K562 (cell line): Measurements from ENCODE around the gene KCNK4. TPM values are rescaled to one million over a fixed set of nuclear protein-coding genes. Genes with fewer than 3 reads are reported as not detected.

Experiments used
- ATAC-seq: fragments of 200-7000 bp; cut with Tn5 transposase; 3 replicates; pipeline ENCODE4 v1.9.1; 2020; ENCODE audit warnings: moderate library complexity
- BruUV-seq: library from RNA; stranded (reverse); fragments of 400-500 nt; replicated peaks from 2 replicates; lab custom pipeline; 2021; lab: Mats Ljungman, UMichigan
- CTCF ChIA-PET: fragments of 300-600 bp; formaldehyde crosslinking; extraction: SDS; loops from one replicate; lab custom pipeline; 2021; ENCODE audit warnings: low intra/inter-chr PET ratio; lab: Yijun Ruan, JAX
- POLR2A ChIA-PET: fragments of 300-600, 350-650 bp; sonication (Branson Sonifier 250); formaldehyde crosslinking; extraction: SDS; loops from one replicate; lab custom pipeline; 2021; ENCODE audit warnings: antibody characterized with exemption, inconsistent platforms; lab: Yijun Ruan, JAX
- DNase-seq, 4 experiments: peaks; one replicate each; pipeline versions ENCODE4 v3.0.0 to v3.0.0-alpha.2; 2011 to 2018; ENCODE audit warnings: low spot score in 3 of 4, mixed read lengths in 3 of 4; ENCODE audit errors: extremely low read depth in 1 of 4
- FAIRE-seq: peaks from 2 replicates; lab custom pipeline; 2011; peaks lifted over from hg19 to GRCh38; lab: Jason Lieb, UNC
- H2AFZ ChIP-seq: 2 replicates; pipeline ENCODE4 v1.6.0; 2011; ENCODE audit warnings: low read depth, low read length, control low read depth, inconsistent platforms
- H3K27ac ChIP-seq: fragments of 200-600 bp; 3 replicates; pipeline ENCODE4 v1.8.0; 2011; ENCODE audit warnings: low read depth, mild to moderate bottlenecking, control low read depth, inconsistent platforms, low read length, moderate library complexity, mixed read lengths; ENCODE audit errors: extremely low read depth
- H3K27me3 ChIP-seq, 2 experiments: fragments of 300-600 bp in 1 of 2; 2 replicates in 1 of 2; 3 replicates in 1 of 2; pipeline versions ENCODE4 v1.6.0 to v1.8.0; 2011; ENCODE audit warnings: inconsistent platforms in 2 of 2, low read length in 2 of 2, mild to moderate bottlenecking in 1 of 2, mixed read lengths in 1 of 2, moderate library complexity in 1 of 2; ENCODE audit not compliant: control insufficient read depth in 2 of 2, insufficient read depth in 2 of 2
- H3K36me3 ChIP-seq: fragments of 300-600 bp; 3 replicates; pipeline ENCODE4 v1.8.0; 2011; ENCODE audit warnings: mild to moderate bottlenecking, low read length, inconsistent platforms; ENCODE audit not compliant: control insufficient read depth, insufficient read depth
- H3K4me1 ChIP-seq, 2 experiments: fragments of 200-600 bp in 1 of 2; replicated peaks in 1 of 2; 2 replicates in 1 of 2; 3 replicates in 1 of 2; pipeline versions ENCODE4 v1.5.1 to v1.8.0; 2011; ENCODE audit warnings: inconsistent platforms in 2 of 2, low read length in 2 of 2, mild to moderate bottlenecking in 1 of 2, mixed read lengths in 1 of 2, moderate library complexity in 1 of 2; ENCODE audit not compliant: control insufficient read depth in 2 of 2, insufficient read depth in 2 of 2
- H3K4me2 ChIP-seq: 2 replicates; pipeline ENCODE4 v1.6.1; 2011; ENCODE audit warnings: low read length, control low read depth, inconsistent platforms, mixed read lengths; ENCODE audit not compliant: insufficient read depth
- H3K4me3 ChIP-seq: fragments of 200-600 bp; sonication (generic), shearing (Covaris generic); 2 replicates; pipeline ENCODE4 v1.5.1; 2016; ENCODE audit warnings: control low read depth, inconsistent platforms
- H3K79me2 ChIP-seq: fragments of 200-600 bp; 3 replicates; pipeline ENCODE4 v1.8.0; 2011; ENCODE audit warnings: low read length, inconsistent platforms; ENCODE audit not compliant: control insufficient read depth, insufficient read depth
- H3K9ac ChIP-seq, 2 experiments: 2 replicates each; pipeline versions ENCODE4 v1.6.0 to v1.6.1; 2011; ENCODE audit warnings: low read depth in 2 of 2, low read length in 2 of 2, control low read depth in 1 of 2, inconsistent platforms in 1 of 2, mild to moderate bottlenecking in 1 of 2, mixed read lengths in 1 of 2; ENCODE audit not compliant: insufficient read depth in 1 of 2
- H3K9me1 ChIP-seq: one replicate; pipeline ENCODE4 v1.6.0; 2011; ENCODE audit warnings: inconsistent platforms, mild to moderate bottlenecking, low read length, moderate library complexity; ENCODE audit not compliant: control insufficient read depth, insufficient read depth
- H3K9me3 ChIP-seq: replicated peaks from 2 replicates; pipeline ENCODE4 v1.5.1; 2011; ENCODE audit warnings: low read depth, low read length, inconsistent platforms; ENCODE audit not compliant: control insufficient read depth, insufficient read depth
- H4K20me1 ChIP-seq: replicated peaks from 2 replicates; pipeline ENCODE4 v1.6.1; 2011; ENCODE audit warnings: low read length, inconsistent platforms, mixed read lengths; ENCODE audit not compliant: control insufficient read depth, insufficient read depth
- ASH1L ChIP-seq: fragments of 450-650 bp; IDR thresholded peaks from 2 replicates; pipeline ENCODE4 v1.6.1; 2018; ENCODE audit warnings: borderline replicate concordance, mild to moderate bottlenecking, low read depth; ENCODE audit not compliant: partially characterized antibody
- C11orf30 ChIP-seq: fragments of 450-650 bp; IDR thresholded peaks from 2 replicates; pipeline ENCODE4 v1.6.1; 2016; ENCODE audit warnings: low read depth, mild to moderate bottlenecking
- CHD4 ChIP-seq: fragments of 200-600 bp; sonication (generic); IDR thresholded peaks from 3 replicates; pipeline ENCODE4 v1.6.1; 2012; ENCODE audit warnings: low read depth, mild to moderate bottlenecking, mixed read lengths, low read length, inconsistent platforms; ENCODE audit not compliant: insufficient read depth, insufficient replicate concordance, poor library complexity, severe bottlenecking
- ETS1 ChIP-seq: conservative IDR thresholded peaks from 2 replicates; pipeline ENCODE4 v1.6.1; 2011; ENCODE audit warnings: low read depth, mild to moderate bottlenecking, low read length; ENCODE audit not compliant: control insufficient read depth
- GTF2E2 ChIP-seq: fragments of 200-800 bp; sonication (Bioruptor generic); IDR thresholded peaks from 2 replicates; pipeline ENCODE4 v1.6.1; 2016; ENCODE audit warnings: missing genetic modification characterization, missing compliant biosample characterization
- HDAC2 ChIP-seq: fragments of 450-650 bp; IDR thresholded peaks from 2 replicates; pipeline ENCODE4 v1.6.1; 2016; ENCODE audit warnings: mild to moderate bottlenecking
- JUNB ChIP-seq: fragments of 450-650 bp; formaldehyde crosslinking; conservative IDR thresholded peaks from 2 replicates; pipeline ENCODE4 v1.4.0; 2020; ENCODE audit warnings: mild to moderate bottlenecking
- JUND ChIP-seq, 2 experiments: IDR thresholded peaks; 2 replicates in 1 of 2; 3 replicates in 1 of 2; pipeline ENCODE4 v1.6.1; 2011; ENCODE audit warnings: borderline replicate concordance in 2 of 2, low read depth in 2 of 2, low read length in 2 of 2, improper control_type of control experiment in 1 of 2, missing biosample characterization in 1 of 2, missing genetic modification characterization in 1 of 2, missing genetic modification reagents in 1 of 2
- RCOR1 ChIP-seq, 2 experiments: IDR thresholded peaks; 2 replicates each; pipeline ENCODE4 v1.6.1; 2012; ENCODE audit warnings: low read depth in 2 of 2, low read length in 2 of 2, borderline replicate concordance in 1 of 2, improper control_type of control experiment in 1 of 2
- THAP7 ChIP-seq: fragments of 250-450 bp; sonication (Bioruptor Pico); IDR thresholded peaks from 2 replicates; pipeline ENCODE4 v1.5.0; 2021
- YY1 ChIP-seq, 3 experiments: IDR thresholded peaks; 2 replicates each; pipeline ENCODE4 v1.6.1; 2011; ENCODE audit warnings: low read length in 2 of 3, mild to moderate bottlenecking in 2 of 3, moderate library complexity in 2 of 3, borderline replicate concordance in 1 of 3, control low read depth in 1 of 3, low read depth in 1 of 3; ENCODE audit not compliant: insufficient read depth in 3 of 3, insufficient replicate concordance in 2 of 3, control insufficient read depth in 1 of 3, insufficient read length in 1 of 3; ENCODE audit errors: extremely low read depth in 1 of 3
- ZBTB12 ChIP-seq: fragments of 250-450 bp; sonication (Bioruptor Pico); IDR thresholded peaks from 2 replicates; pipeline ENCODE4 v1.4.0; 2020
- ZNF347 ChIP-seq: fragments of 450-650 bp; formaldehyde crosslinking; IDR thresholded peaks from 2 replicates; pipeline ENCODE4 v1.4.0; 2020; ENCODE audit warnings: low read depth, mild to moderate bottlenecking, moderate library complexity
- ZNF507 ChIP-seq: conservative IDR thresholded peaks from 2 replicates; pipeline ENCODE4 v1.6.1; 2017; ENCODE audit warnings: missing genetic modification characterization, missing compliant biosample characterization
- ZNF766 ChIP-seq: fragments of 200-800 bp; sonication (Bioruptor generic); conservative IDR thresholded peaks from 2 replicates; pipeline ENCODE4 v1.6.1; 2016; ENCODE audit warnings: missing genetic modification characterization, missing compliant biosample characterization
- WGBS: fragments of 100-300 bp; shearing (Covaris generic); methylation state at CpG from one replicate; pipeline ENCODE4 v1.1.6; 2016; ENCODE audit warnings: low coverage, mixed read lengths; ENCODE audit not compliant: insufficient coverage; ENCODE audit errors: missing lambda C conversion rate; 5-methylcytosine and 5-hydroxymethylcytosine counted together
- in situ Hi-C: fragments of 300-500 bp; cut with MboI; formaldehyde crosslinking; loops from 4 replicates; pipeline ENCODE4 v1.15.0; 2018; ENCODE audit warnings: inconsistent platforms, mixed read lengths
- intact Hi-C: fragments of 100-400 bp; cut with micrococcal nuclease; formaldehyde crosslinking; loops from 2 replicates; pipeline ENCODE4 v1.14.2; 2022
- polyA plus RNA-seq, 8 experiments: library from polyadenylated mRNA; depleted of rRNA in 4 of 8; stranded (reverse) in 5 of 8; unstranded in 3 of 8; fragments of >200 nt; fragmentation: Nextera tagmentation in 2 of 8; fragmentation: Illumina TruSeq in 1 of 8; extraction: Ambion mirVana in 2 of 8; extraction: Trizol in 1 of 8; gene quantifications; 2 replicates each; pipeline versions ENCODE4 v1.2.1 to v1.2.3, GENCODE V29; 2011 to 2014; ENCODE audit warnings: inconsistent platforms in 1 of 8, missing spikeins in 1 of 8
- total RNA-seq, 7 experiments: library from RNA; depleted of rRNA in 6 of 7; stranded (reverse); fragments of >200 nt in 6 of 7; fragmentation: Illumina TruSeq in 2 of 7; extraction: Trizol in 2 of 7; gene quantifications; 2 replicates each; pipeline versions ENCODE4 v1.2.1 to v1.2.3, GENCODE V29; 2011 to 2021; ENCODE audit warnings: low replicate concordance in 1 of 7

Gene KCNK4
- total and polyA plus RNA-seq, 9 of the 15 experiments (the other 6 are each of a cell fraction or from before 2014, with no cell fraction given), result not detected

GRCh38 chr11:64334764-64335735 lies 43.9 kb downstream of the KCNK4 start:
- Histone ChIP-seq H3K4me2 (peak overlapping the region; percentile 48), H3K9me3 (no peaks in the 10 kb centered on the region; the same call in 1 of the 2 replicates), H3K27me3 (no peaks in the 10 kb centered on the region), H3K9me1 (no peaks in the 10 kb centered on the region), H3K4me1 (peaks cover 42 to 51% of the 10 kb centered on the region in 2 experiments), H3K36me3 (no peaks in the 10 kb centered on the region; the same call in 2 of the 3 replicates), H3K4me3 (no peak overlapping the region), H3K27ac (peak overlapping the region; percentile 65; the same call in 2 of the 3 replicates), H2AFZ (no peak overlapping the region), H3K79me2 (no peaks in the 10 kb centered on the region), H3K9ac (peak overlapping the region in 1 of 2 experiments; percentile 33; a peak in 2 of 4 replicates), H4K20me1 (no peaks in the 10 kb centered on the region)
- in situ Hi-C loops (no loop called here), intact Hi-C loops (loop anchor here (1.0 kb wide), 1 partner anchor 20 kb away; no protein-coding TSS in a partner anchor)
- BruUV-seq, result no TSS peak
- FAIRE-seq (peak; percentile 100), DNase-seq (peak; percentile 94 to 98 (median 96)), ATAC-seq (peak; percentile 96)
- 5% methylated on average over 13 of the region's 13 CpGs for WGBS
- ChIA-PET POLR2A (interaction anchor here (0.5 to 1.7 kb wide), 8 partner anchors 10 to 409 kb away, joined by 3 to 9 read pairs (median 3); partner anchors contain the start of genes PRDX5, RASGRP2, STIP1 and TRMT112), CTCF (no interaction called here)
- TF ChIP-seq GTF2E2 (tag) (no peak), RCOR1 (IDR thresholded peaks at IDR 0.05; ENCODE audit: borderline replicate concordance in 1 of 2, low read depth in 2 of 2, low read length in 2 of 2) (peak; percentile 64 to 96; a peak in 3 of 4 replicates), YY1 (IDR thresholded peaks at IDR 0.05; ENCODE audit: borderline replicate concordance in 1 of 3, control insufficient read depth in 1 of 3, extremely low read depth in 1 of 3, insufficient read depth in 3 of 3, insufficient read length in 1 of 3, insufficient replicate concordance in 2 of 3, low read depth in 1 of 3, low read length in 2 of 3) (peak in 2 of 3 experiments; percentile 29 to 39), ZBTB12 (CRISPR knock-in tag) (peak; percentile 41; the same call in 1 of the 2 replicates), C11orf30 (peak; percentile 78), CHD4 (peak; percentile 33), ZNF766 (CRISPR knock-in tag) (peak; percentile 86), ETS1 (peak; percentile 84), ZNF507 (tag) (no peak), THAP7 (CRISPR knock-in tag) (no peak), HDAC2 (peak; percentile 95), JUNB (CRISPR knock-in tag) (peak; percentile 53), ASH1L (no peak), JUND (IDR thresholded peaks at IDR 0.05; ENCODE audit: borderline replicate concordance, low read depth, low read length) (peak; percentile 99), JUND (tag; IDR thresholded peaks at IDR 0.05; ENCODE audit: borderline replicate concordance, low read depth, low read length) (peak; percentile 98; the same call in 2 of the 3 replicates), ZNF347 (CRISPR knock-in tag) (no peak)
